Upper lobe of left lung (tissue), 6 donors: ENCODE measurements around the gene CENPF. TPM values are rescaled to one million over a fixed set of nuclear protein-coding genes. Genes with fewer than 3 reads are reported as not detected.

Experiments used
- ATAC-seq, 2 donors: fragments of 200-7000 bp; cut with Tn5 transposase; one replicate each; pipeline ENCODE4 v1.9.1; 2022; ENCODE audit warnings: mild to moderate bottlenecking in 2 of 2, moderate library complexity in 2 of 2; ENCODE audit not compliant: low FRiP score in 2 of 2
- DNase-seq, 2 donors: peaks; one replicate each; pipeline ENCODE4 v3.0.0-alpha.2; 2019 to 2020
- H3K27ac ChIP-seq, 4 donors: fragments of 200-600 bp; sonication (generic); one replicate each; pipeline ENCODE4 v1.5.1; 2016 to 2019
- H3K27me3 ChIP-seq, 4 donors: fragments of 200-600 bp; sonication (generic); one replicate each; pipeline ENCODE4 v1.5.1; 2017 to 2019
- H3K36me3 ChIP-seq, 4 donors: fragments of 200-600 bp; sonication (generic); one replicate each; pipeline ENCODE4 v1.5.1; 2016 to 2019
- H3K4me1 ChIP-seq, 4 donors: fragments of 200-600 bp; sonication (generic); one replicate each; pipeline ENCODE4 v1.5.1; 2018 to 2019
- H3K4me3 ChIP-seq, 4 donors: fragments of 200-600 bp; sonication (generic); one replicate each; pipeline ENCODE4 v1.5.1; 2017 to 2019; ENCODE audit warnings: mild to moderate bottlenecking in 2 of 4, moderate library complexity in 1 of 4
- H3K9me3 ChIP-seq, 4 donors: fragments of 200-600 bp; sonication (generic); one replicate each; pipeline ENCODE4 v1.5.1; 2018 to 2019
- EP300 ChIP-seq, 4 donors: sonication (generic); formaldehyde crosslinking; IDR thresholded peaks; one replicate each; pipeline ENCODE4 v1.5.1; 2017; ENCODE audit warnings: antibody characterized with exemption in 4 of 4, control low read depth in 2 of 4
- POLR2A ChIP-seq, 4 donors: fragments of 450-650 bp; IDR thresholded peaks; one replicate each; pipeline ENCODE4 v1.5.1; 2016 to 2017; ENCODE audit warnings: antibody characterized with exemption in 4 of 4, mild to moderate bottlenecking in 2 of 4
- POLR2AphosphoS5 ChIP-seq, 2 donors: sonication (generic); formaldehyde crosslinking; IDR thresholded peaks; one replicate each; pipeline ENCODE4 v1.5.1; 2017; ENCODE audit warnings: antibody characterized with exemption in 2 of 2
- WGBS, 2 donors: methylation state at CpG; one replicate each; pipeline ENCODE4 v1.1.5; 2017 to 2018; 5-methylcytosine and 5-hydroxymethylcytosine counted together
- total RNA-seq, 6 donors: library from RNA; depleted of rRNA in 4 of 6; stranded (reverse); fragments of >200 nt in 4 of 6; gene quantifications; one replicate each; pipeline versions ENCODE4 v1.1.0 to v1.2.1, GENCODE V29; 2016 to 2021
- TF ChIP-seq, protein P1 (sequence below), 6 experiments: fragments of 450-650 bp in 4 of 6; fragments of 200-600 bp in 2 of 6; sonication (generic) in 2 of 6; IDR thresholded peaks; one replicate each; pipeline ENCODE4 v1.5.1; 2016 to 2019; ENCODE audit warnings: antibody characterized with exemption in 6 of 6
- donor health status: DM: no; HTN: no; CAD: no; lungs with moderate emphysema.
- donor health status: DM: no; HTN: yes; CAD: no; lungs with severe emphysema.

The CENPF gene
- total RNA-seq, 6 donors from 2014 or later = 1.0 to 12.1 (median 3.0) TPM

DNA sequence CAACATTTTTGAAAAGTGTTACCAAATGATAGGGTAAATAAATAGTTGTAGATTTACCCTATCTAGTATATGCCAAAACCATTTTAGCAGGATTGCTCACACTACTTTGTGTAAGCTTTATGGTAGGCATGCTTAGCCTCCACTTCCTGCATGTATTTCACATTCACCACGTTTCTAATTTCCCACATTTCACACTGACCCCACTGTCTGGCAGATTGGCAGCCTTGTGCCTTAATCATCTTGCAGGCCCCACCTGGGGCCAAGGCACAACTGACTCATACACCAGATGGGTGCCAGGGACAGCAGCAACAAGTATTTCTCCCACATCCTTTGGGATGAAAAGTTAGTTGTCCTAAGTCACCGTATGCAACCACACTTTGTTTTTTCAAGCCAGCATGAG, 21.2 kb upstream of the CENPF start:
- Histone ChIP-seq H3K27me3 (no peaks in the 10 kb centered on the region), H3K4me3 (no peak overlapping the region), H3K9me3 (peaks cover 0 to 6% (median 1%) of the 10 kb centered on the region in 4 donors), H3K27ac (no peak overlapping the region), H3K36me3 (no peaks in the 10 kb centered on the region), H3K4me1 (no peaks in the 10 kb centered on the region)
- TF ChIP-seq POLR2AphosphoS5 (IDR thresholded peaks at IDR 0.05) (no peak), POLR2A (IDR thresholded peaks at IDR 0.05) (no peak), EP300 (IDR thresholded peaks at IDR 0.05) (no peak)
- TF ChIP-seq, protein P1, sequence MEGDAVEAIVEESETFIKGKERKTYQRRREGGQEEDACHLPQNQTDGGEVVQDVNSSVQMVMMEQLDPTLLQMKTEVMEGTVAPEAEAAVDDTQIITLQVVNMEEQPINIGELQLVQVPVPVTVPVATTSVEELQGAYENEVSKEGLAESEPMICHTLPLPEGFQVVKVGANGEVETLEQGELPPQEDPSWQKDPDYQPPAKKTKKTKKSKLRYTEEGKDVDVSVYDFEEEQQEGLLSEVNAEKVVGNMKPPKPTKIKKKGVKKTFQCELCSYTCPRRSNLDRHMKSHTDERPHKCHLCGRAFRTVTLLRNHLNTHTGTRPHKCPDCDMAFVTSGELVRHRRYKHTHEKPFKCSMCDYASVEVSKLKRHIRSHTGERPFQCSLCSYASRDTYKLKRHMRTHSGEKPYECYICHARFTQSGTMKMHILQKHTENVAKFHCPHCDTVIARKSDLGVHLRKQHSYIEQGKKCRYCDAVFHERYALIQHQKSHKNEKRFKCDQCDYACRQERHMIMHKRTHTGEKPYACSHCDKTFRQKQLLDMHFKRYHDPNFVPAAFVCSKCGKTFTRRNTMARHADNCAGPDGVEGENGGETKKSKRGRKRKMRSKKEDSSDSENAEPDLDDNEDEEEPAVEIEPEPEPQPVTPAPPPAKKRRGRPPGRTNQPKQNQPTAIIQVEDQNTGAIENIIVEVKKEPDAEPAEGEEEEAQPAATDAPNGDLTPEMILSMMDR (IDR thresholded peaks at IDR 0.05) = no peak
- WGBS, 2 donors = 46 to 54% methylated on average over 2 of the region's 2 CpGs
- no peak for ATAC-seq
- no peak for DNase-seq

DNA sequence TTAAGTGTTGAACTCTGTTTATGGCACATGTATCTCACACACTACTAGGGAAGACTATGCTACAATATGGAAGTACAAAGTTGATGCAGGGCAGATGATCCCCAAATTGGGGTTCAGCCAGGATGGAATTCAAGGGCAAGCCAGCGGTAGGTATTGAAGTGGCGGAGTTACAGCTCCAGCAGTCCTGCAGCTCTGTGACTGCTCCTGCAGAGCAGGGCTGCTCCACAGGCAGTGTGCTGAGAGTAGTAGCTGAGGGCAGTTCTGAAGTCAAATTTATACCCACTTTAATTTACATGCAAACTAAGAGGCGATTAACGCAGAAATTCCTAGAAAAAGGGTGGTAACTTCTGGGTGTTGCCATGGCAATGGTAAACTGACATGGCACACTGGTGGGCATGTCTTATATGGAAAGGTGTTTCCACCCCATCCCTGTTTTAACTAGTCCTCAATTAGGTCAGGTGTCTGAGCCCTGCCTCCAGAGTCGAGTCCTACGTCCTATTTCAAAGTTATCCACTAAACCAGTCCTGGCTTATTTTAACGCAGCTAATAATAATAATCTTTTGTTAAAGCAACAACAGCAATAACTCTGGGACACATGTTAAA, 20.6 kb upstream of the CENPF start:
- Histone ChIP-seq H3K9me3 (no peaks in the 10 kb centered on the region), H3K4me3 (no peak overlapping the region), H3K27me3 (no peaks in the 10 kb centered on the region), H3K4me1 (no peaks in the 10 kb centered on the region), H3K27ac (no peak overlapping the region), H3K36me3 (no peaks in the 10 kb centered on the region)
- TF ChIP-seq POLR2A (IDR thresholded peaks at IDR 0.05) (no peak), EP300 (IDR thresholded peaks at IDR 0.05) (no peak), POLR2AphosphoS5 (IDR thresholded peaks at IDR 0.05) (no peak)
- TF ChIP-seq, protein P1 (IDR thresholded peaks at IDR 0.05) = no peak
- ATAC-seq (no peak), DNase-seq (no peak)
- 69 to 86% methylated on average over 7 of the region's 7 CpGs for WGBS, 2 donors

DNA sequence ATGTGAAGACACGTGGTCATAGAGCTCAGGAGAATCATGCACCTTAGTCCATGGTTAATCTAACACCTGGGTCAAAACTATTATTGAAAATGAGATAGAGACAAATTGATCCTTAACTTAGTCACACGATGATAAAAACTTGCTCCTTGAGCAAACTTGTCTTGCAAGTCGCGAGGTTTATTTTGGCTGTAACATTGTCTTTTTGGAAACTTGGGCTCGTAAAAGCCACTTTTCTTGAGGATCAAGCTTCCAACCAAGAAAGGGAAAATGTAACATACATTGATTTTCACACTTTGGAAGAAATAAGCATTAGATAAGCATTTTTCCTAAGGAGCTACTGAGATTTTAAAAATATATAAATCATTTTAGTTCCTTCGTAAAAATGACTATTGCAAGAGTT, 19.9 kb upstream of the CENPF start:
- H3K27me3 ChIP-seq = no peaks in the 10 kb centered on the region
- H3K36me3 ChIP-seq = no peaks in the 10 kb centered on the region
- DNase-seq (no peak), ATAC-seq (no peak)
- TF ChIP-seq POLR2AphosphoS5 (IDR thresholded peaks at IDR 0.05) (no peak), EP300 (IDR thresholded peaks at IDR 0.05) (no peak), POLR2A (IDR thresholded peaks at IDR 0.05) (no peak)
- TF ChIP-seq, protein P1 (IDR thresholded peaks at IDR 0.05) = no peak
- H3K4me3 ChIP-seq = no peak overlapping the region
- H3K9me3 ChIP-seq = no peaks in the 10 kb centered on the region
- no peak overlapping the region for H3K27ac ChIP-seq
- H3K4me1 ChIP-seq = no peaks in the 10 kb centered on the region
- 81 to 84% methylated on average over 6 of the region's 6 CpGs for WGBS, 2 donors

DNA sequence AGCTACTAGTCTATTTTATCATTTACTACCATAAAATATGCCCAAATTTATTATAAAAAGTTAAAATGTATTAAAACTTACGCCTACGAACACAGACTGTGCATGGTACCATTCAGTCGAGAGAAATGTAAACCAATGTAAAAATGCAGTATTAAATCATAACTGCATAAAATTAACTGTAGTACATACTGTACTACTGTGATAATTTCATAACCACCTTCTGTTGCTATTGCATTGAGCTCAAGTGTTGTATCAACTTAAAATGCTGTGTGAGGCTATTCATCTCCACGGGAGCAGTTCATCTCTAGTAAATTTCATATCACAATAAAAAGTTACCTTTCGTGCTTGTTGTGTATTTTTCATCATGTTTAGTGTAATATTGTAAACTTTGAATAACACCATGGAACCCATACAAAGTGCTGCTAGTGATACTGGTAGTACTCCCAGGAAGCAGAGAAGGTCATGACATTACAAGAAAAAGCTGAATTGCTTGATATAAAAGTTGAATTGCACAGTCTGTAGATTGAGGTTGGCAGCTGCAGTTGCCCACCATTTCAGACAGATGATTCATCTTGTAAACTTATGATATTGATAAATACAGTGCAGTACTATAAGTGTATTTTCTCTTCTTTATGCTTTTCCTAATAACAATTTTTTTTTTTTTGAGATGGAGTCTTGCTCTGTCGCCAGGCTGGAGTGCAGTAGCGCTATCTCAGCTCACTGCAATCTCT, 19.0 kb upstream of the CENPF start:
- no peaks in the 10 kb centered on the region for H3K9me3 ChIP-seq
- no peak overlapping the region for H3K27ac ChIP-seq
- H3K4me1 ChIP-seq = no peaks in the 10 kb centered on the region
- ATAC-seq (no peak), DNase-seq (no peak)
- no peaks in the 10 kb centered on the region for H3K36me3 ChIP-seq
- WGBS, 2 donors = 87 to 88% methylated on average over 7 of the region's 7 CpGs
- TF ChIP-seq, protein P1 (IDR thresholded peaks at IDR 0.05) = no peak
- H3K4me3 ChIP-seq = no peak overlapping the region
- no peaks in the 10 kb centered on the region for H3K27me3 ChIP-seq
